Keratinocyte (primary cell): ENCODE results near the gene MINPP1. TPM values are rescaled to one million over a fixed set of nuclear protein-coding genes. Genes with fewer than 3 reads are reported as not detected.

Experiments used
- DNase-seq: peaks from one replicate; pipeline ENCODE4 v3.0.0-alpha.2; 2011; ENCODE audit warnings: low read depth, missing footprints, low spot score
- FAIRE-seq: peaks from 2 replicates; lab custom pipeline; 2011; peaks lifted over from hg19 to GRCh38; lab: Jason Lieb, UNC
- H2AFZ ChIP-seq: 2 replicates; pipeline ENCODE4 v1.6.0; 2012; ENCODE audit warnings: low read length, control low read depth, inconsistent platforms; ENCODE audit not compliant: control insufficient read depth
- H3K27ac ChIP-seq: 2 replicates; pipeline ENCODE4 v1.5.1; 2011; ENCODE audit warnings: low read length; ENCODE audit not compliant: control insufficient read depth, insufficient read depth
- H3K27me3 ChIP-seq: 3 replicates; pipeline ENCODE4 v1.6.0; 2011; ENCODE audit warnings: low read length; ENCODE audit not compliant: control insufficient read depth, insufficient read depth; ENCODE audit errors: extremely low read depth
- H3K36me3 ChIP-seq, 2 experiments: 2 replicates in 1 of 2; 3 replicates in 1 of 2; pipeline ENCODE4 v1.5.1; 2011; ENCODE audit warnings: low read length in 2 of 2, mild to moderate bottlenecking in 1 of 2; ENCODE audit not compliant: control insufficient read depth in 2 of 2, insufficient read depth in 2 of 2; ENCODE audit errors: extremely low read depth in 1 of 2
- H3K4me1 ChIP-seq: 3 replicates; pipeline ENCODE4 v1.5.1; 2011; ENCODE audit warnings: low read length; ENCODE audit not compliant: control insufficient read depth, insufficient read depth; ENCODE audit errors: extremely low read depth
- H3K4me2 ChIP-seq: 3 replicates; pipeline ENCODE4 v1.6.0; 2011; ENCODE audit warnings: low read depth, low read length; ENCODE audit not compliant: control insufficient read depth, insufficient read depth; ENCODE audit errors: extremely low read depth
- H3K4me3 ChIP-seq, 3 experiments: fragments of 200-600 bp in 1 of 3; sonication (generic) in 1 of 3; 2 replicates in 2 of 3; 3 replicates in 1 of 3; pipeline ENCODE4 v1.5.1; 2011 to 2016; ENCODE audit warnings: low read length in 3 of 3, mild to moderate bottlenecking in 3 of 3, control low read depth in 2 of 3, inconsistent platforms in 1 of 3, low read depth in 1 of 3, mixed read lengths in 1 of 3, mixed run types in 1 of 3, moderate library complexity in 1 of 3; ENCODE audit not compliant: control insufficient read depth in 2 of 3, insufficient read depth in 2 of 3; ENCODE audit errors: extremely low read depth in 1 of 3
- H3K79me2 ChIP-seq: 2 replicates; pipeline ENCODE4 v1.6.0; 2012; ENCODE audit warnings: low read length; ENCODE audit not compliant: control insufficient read depth, insufficient read depth
- H3K9ac ChIP-seq: 3 replicates; pipeline ENCODE4 v1.6.0; 2011; ENCODE audit warnings: low read length; ENCODE audit not compliant: control insufficient read depth, insufficient read depth; ENCODE audit errors: extremely low read depth
- H3K9me1 ChIP-seq: 3 replicates; pipeline ENCODE4 v1.6.0; 2011; ENCODE audit warnings: low read length; ENCODE audit not compliant: control insufficient read depth, insufficient read depth; ENCODE audit errors: extremely low read depth
- H3K9me3 ChIP-seq: 2 replicates; pipeline ENCODE4 v1.5.1; 2012; ENCODE audit warnings: low read depth, low read length; ENCODE audit not compliant: control insufficient read depth
- H4K20me1 ChIP-seq: 3 replicates; pipeline ENCODE4 v1.6.0; 2011; ENCODE audit warnings: low read length; ENCODE audit not compliant: control insufficient read depth, insufficient read depth; ENCODE audit errors: extremely low read depth
- EZH2 ChIP-seq: IDR thresholded peaks from one replicate; pipeline ENCODE4 v1.6.1; 2012; ENCODE audit warnings: inconsistent platforms, mild to moderate bottlenecking, low read length, moderate library complexity
- dilution Hi-C: fragments of 300-500 bp; cut with MboI; formaldehyde crosslinking; loops from one replicate; pipeline ENCODE4 v1.7.0; 2020; ENCODE audit warnings: low sequenced_read_pairs; ENCODE audit not compliant: extremely low pct_ligation_motif_present
- polyA plus RNA-seq, 5 experiments: library from polyadenylated mRNA; depleted of rRNA in 3 of 5; stranded (reverse) in 3 of 5; stranded (forward) in 1 of 5; unstranded in 1 of 5; fragments of >200 nt; gene quantifications; 1 replicate in 1 of 5; 2 replicates in 3 of 5; 3 replicates in 1 of 5; pipeline versions ENCODE4 v1.2.1 to v1.2.3, GENCODE V29; 2011 to 2012; ENCODE audit warnings: missing spikeins in 2 of 5, low read depth in 1 of 5, low replicate concordance in 1 of 5
- TF ChIP-seq, protein P1 (sequence below), 3 experiments: IDR thresholded peaks in 1 of 3; conservative IDR thresholded peaks in 1 of 3; optimal IDR thresholded peaks in 1 of 3; 2 replicates in 2 of 3; 3 replicates in 1 of 3; pipeline versions ENCODE3 to v1.5.1; 2011; ENCODE audit warnings: low read length in 3 of 3, mild to moderate bottlenecking in 3 of 3, moderate library complexity in 2 of 3, control low read depth in 1 of 3, inconsistent platforms in 1 of 3; ENCODE audit not compliant: insufficient read depth in 2 of 3; ENCODE audit errors: extremely low read depth in 1 of 3

MINPP1 gene
- polyA plus RNA-seq, 1 donor (not counting 4 experiments of a cell fraction or from before 2014, with no cell fraction given) = 17.7 TPM

DNA sequence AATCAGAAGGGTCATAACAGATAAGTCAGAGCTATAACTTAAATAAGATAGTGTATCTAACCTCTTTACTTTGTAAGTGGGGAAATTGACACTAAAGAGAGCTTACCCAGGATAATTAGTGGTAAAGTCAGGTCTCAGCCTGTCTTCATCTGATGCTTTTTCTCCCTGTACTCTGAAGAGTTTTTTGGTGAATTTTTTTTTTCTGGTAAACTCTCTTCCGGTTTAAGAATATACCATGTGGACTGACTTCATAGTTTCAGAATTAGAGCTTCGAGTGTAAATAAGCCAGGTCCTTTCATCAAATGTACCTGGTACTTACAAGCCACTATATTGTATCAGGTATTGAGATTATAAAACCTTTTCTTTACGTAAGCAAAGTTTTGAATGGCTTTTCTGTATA, 6.8 kb downstream of the MINPP1 start:
- Histone ChIP-seq H3K4me2 (no peak overlapping the region), H3K27me3 (no peaks in the 10 kb centered on the region), H3K9me3 (no peaks in the 10 kb centered on the region), H3K36me3 (peaks cover 2 to 5% of the 10 kb centered on the region in 2 experiments), H3K27ac (no peak overlapping the region), H3K79me2 (peaks cover 6% of the 10 kb centered on the region), H3K4me3 (no peak overlapping the region), H3K4me1 (peaks cover 6% of the 10 kb centered on the region), H3K9me1 (no peaks in the 10 kb centered on the region), H3K9ac (no peak overlapping the region), H2AFZ (no peak overlapping the region), H4K20me1 (no peaks in the 10 kb centered on the region)
- DNase-seq (no peak), FAIRE-seq (no peak)
- dilution Hi-C loops = no loop called here
- TF ChIP-seq EZH2 = no peak
- TF ChIP-seq, protein P1, sequence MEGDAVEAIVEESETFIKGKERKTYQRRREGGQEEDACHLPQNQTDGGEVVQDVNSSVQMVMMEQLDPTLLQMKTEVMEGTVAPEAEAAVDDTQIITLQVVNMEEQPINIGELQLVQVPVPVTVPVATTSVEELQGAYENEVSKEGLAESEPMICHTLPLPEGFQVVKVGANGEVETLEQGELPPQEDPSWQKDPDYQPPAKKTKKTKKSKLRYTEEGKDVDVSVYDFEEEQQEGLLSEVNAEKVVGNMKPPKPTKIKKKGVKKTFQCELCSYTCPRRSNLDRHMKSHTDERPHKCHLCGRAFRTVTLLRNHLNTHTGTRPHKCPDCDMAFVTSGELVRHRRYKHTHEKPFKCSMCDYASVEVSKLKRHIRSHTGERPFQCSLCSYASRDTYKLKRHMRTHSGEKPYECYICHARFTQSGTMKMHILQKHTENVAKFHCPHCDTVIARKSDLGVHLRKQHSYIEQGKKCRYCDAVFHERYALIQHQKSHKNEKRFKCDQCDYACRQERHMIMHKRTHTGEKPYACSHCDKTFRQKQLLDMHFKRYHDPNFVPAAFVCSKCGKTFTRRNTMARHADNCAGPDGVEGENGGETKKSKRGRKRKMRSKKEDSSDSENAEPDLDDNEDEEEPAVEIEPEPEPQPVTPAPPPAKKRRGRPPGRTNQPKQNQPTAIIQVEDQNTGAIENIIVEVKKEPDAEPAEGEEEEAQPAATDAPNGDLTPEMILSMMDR (optimal IDR thresholded peaks at IDR 0.05 in 1 of 3, IDR thresholded peaks at IDR 0.05 in 1 of 3, conservative IDR thresholded peaks at IDR 0.05 in 1 of 3; ENCODE audit: extremely low read depth in 1 of 3, insufficient read depth in 2 of 3, low read length in 3 of 3) = no peak

DNA sequence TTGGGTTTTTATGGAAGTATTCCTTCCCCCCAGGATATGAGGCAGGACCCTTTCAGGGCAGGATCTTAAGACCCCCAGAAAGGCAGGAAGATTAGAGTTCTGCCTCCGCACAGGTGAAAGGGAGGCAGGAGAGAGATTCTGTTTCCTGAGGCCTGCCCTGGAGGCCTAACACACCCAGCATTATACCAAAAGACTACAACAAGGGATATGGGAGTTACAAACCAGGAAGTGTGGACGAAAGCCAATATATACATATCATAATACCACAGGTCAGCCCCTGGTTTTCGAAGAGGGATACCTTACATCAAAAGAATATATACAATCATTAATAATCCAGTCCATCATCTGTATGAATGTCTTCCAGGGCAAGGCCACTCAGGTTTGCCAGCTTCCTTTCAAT, 14.2 kb downstream of the MINPP1 start:
- no peak for FAIRE-seq
- Histone ChIP-seq H3K9me1 (no peaks in the 10 kb centered on the region), H3K4me2 (no peak overlapping the region), H3K4me1 (no peaks in the 10 kb centered on the region), H3K27me3 (no peaks in the 10 kb centered on the region), H3K79me2 (no peaks in the 10 kb centered on the region), H3K4me3 (no peak overlapping the region), H3K36me3 (peaks cover 0 to 4% of the 10 kb centered on the region in 2 experiments), H3K9ac (no peak overlapping the region), H3K9me3 (no peaks in the 10 kb centered on the region), H4K20me1 (no peaks in the 10 kb centered on the region), H3K27ac (no peak overlapping the region), H2AFZ (no peak overlapping the region)
- TF ChIP-seq, protein P1 (optimal IDR thresholded peaks at IDR 0.05 in 1 of 3, IDR thresholded peaks at IDR 0.05 in 1 of 3, conservative IDR thresholded peaks at IDR 0.05 in 1 of 3; ENCODE audit: extremely low read depth in 1 of 3, insufficient read depth in 2 of 3, low read length in 3 of 3) = no peak
- no peak for TF ChIP-seq EZH2
- dilution Hi-C loops = no loop called here
- DNase-seq = no peak
